Uterus (tissue), 4 donors: ENCODE data around the gene STPG2. TPM values are rescaled to one million over a fixed set of nuclear protein-coding genes. Genes with fewer than 3 reads are reported as not detected.

ENCODE experiments used
- DNase-seq, 2 donors: peaks; one replicate each; pipeline ENCODE4 v3.0.0-alpha.2; 2019 to 2020
- H3K27ac ChIP-seq, 2 donors: fragments of 200-600 bp; sonication (generic); 1 replicate in 1 of 2; 2 replicates in 1 of 2; pipeline ENCODE4 v1.5.1; 2016 to 2018
- H3K27me3 ChIP-seq, 2 donors: fragments of 200-600 bp; sonication (generic); one replicate each; pipeline ENCODE4 v1.5.1; 2018 to 2019; ENCODE audit warnings: control low read depth in 1 of 2
- H3K36me3 ChIP-seq, 2 donors: fragments of 200-600 bp; sonication (generic); one replicate each; pipeline ENCODE4 v1.5.1; 2019; ENCODE audit warnings: control low read depth in 1 of 2
- H3K4me1 ChIP-seq, 2 donors: fragments of 200-600 bp; sonication (generic); one replicate each; pipeline ENCODE4 v1.5.1; 2018 to 2019; ENCODE audit warnings: control low read depth in 1 of 2
- H3K4me3 ChIP-seq, 2 donors: fragments of 200-600 bp; sonication (generic); 1 replicate in 1 of 2; 2 replicates in 1 of 2; pipeline ENCODE4 v1.5.1; 2018 to 2019; ENCODE audit warnings: mild to moderate bottlenecking in 1 of 2
- H3K9me3 ChIP-seq, 2 donors: fragments of 200-600 bp; sonication (generic); one replicate each; pipeline ENCODE4 v1.5.1; 2019; ENCODE audit warnings: control low read depth in 1 of 2
- POLR2A ChIP-seq, 2 donors: fragments of 450-650 bp; IDR thresholded peaks; one replicate each; pipeline ENCODE4 v1.6.1; 2016; ENCODE audit warnings: antibody characterized with exemption in 2 of 2, mild to moderate bottlenecking in 1 of 2, moderate library complexity in 1 of 2
- intact Hi-C: fragments of 100-400 bp; cut with DNase I; formaldehyde crosslinking; loops from one replicate; pipeline ENCODE4 v1.15.1; 2023; ENCODE audit warnings: low total_unique reads
- total RNA-seq, 4 donors: library from RNA; depleted of rRNA in 3 of 4; stranded (reverse); fragments of >200 nt in 3 of 4; gene quantifications; one replicate each; pipeline versions ENCODE4 v1.1.0 to v1.2.4, GENCODE V29; 2014 to 2023
- TF ChIP-seq, protein P1 (sequence below), 4 experiments: fragments of 200-600 bp in 2 of 4; fragments of 450-650 bp in 2 of 4; sonication (generic) in 2 of 4; IDR thresholded peaks; one replicate each; pipeline ENCODE4 v1.5.1; 2016 to 2019; ENCODE audit warnings: antibody characterized with exemption in 4 of 4, mild to moderate bottlenecking in 2 of 4, moderate library complexity in 1 of 4
- donor health status: DM: yes; HTN: yes; CAD: no.

Gene STPG2
- total RNA-seq, 4 donors from 2014 or later, result 0.26 to 1.0 (median 0.61) TPM; not detected in 1

DNA sequence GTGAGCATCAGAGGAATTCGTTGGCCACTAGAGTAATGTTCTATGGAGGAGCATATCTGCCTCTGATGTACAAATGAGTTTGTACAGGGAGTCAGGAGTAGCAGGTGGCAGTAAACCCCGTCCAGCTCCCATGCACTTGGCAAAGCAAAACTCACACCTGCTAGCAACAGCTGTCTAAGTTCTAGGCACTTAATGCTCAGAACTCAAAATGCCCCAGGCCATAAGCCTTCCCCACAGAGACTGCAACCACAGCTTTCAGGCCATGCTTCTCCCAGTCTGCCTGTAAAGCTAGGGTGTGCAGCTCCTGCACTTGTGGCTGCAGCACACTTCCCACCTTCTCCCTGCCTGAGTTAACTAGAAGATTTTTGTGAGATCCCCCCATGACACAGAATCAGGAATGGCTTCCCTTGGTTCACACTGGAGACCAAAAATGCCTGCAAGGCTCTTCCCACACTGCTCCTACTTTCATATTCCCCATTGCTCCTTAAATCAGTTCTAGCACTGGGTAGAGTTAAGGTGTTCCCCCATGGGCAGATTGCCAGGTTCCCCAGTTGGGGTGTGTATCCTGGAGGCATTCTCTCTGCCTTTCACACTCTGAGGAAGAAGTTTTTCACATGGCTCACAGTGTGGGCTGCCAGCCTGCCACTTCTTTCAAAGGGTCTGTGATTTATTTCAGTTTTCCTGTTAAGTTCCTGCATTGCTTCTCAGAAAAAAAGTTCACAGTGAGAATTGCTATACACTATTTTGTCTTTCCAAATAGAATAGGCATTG, 189.9 kb downstream of the STPG2 start:
- TF ChIP-seq POLR2A (IDR thresholded peaks at IDR 0.05), result no peak
- TF ChIP-seq, protein P1, sequence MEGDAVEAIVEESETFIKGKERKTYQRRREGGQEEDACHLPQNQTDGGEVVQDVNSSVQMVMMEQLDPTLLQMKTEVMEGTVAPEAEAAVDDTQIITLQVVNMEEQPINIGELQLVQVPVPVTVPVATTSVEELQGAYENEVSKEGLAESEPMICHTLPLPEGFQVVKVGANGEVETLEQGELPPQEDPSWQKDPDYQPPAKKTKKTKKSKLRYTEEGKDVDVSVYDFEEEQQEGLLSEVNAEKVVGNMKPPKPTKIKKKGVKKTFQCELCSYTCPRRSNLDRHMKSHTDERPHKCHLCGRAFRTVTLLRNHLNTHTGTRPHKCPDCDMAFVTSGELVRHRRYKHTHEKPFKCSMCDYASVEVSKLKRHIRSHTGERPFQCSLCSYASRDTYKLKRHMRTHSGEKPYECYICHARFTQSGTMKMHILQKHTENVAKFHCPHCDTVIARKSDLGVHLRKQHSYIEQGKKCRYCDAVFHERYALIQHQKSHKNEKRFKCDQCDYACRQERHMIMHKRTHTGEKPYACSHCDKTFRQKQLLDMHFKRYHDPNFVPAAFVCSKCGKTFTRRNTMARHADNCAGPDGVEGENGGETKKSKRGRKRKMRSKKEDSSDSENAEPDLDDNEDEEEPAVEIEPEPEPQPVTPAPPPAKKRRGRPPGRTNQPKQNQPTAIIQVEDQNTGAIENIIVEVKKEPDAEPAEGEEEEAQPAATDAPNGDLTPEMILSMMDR (IDR thresholded peaks at IDR 0.05), result no peak
- H3K27me3 ChIP-seq, result no peaks in the 10 kb centered on the region
- H3K27ac ChIP-seq, result no peak overlapping the region
- no peak overlapping the region for H3K4me3 ChIP-seq
- H3K9me3 ChIP-seq, result no peaks in the 10 kb centered on the region
- intact Hi-C loops, result no loop called here
- H3K36me3 ChIP-seq, result no peaks in the 10 kb centered on the region
- DNase-seq, result no peak
- H3K4me1 ChIP-seq, result no peaks in the 10 kb centered on the region

DNA sequence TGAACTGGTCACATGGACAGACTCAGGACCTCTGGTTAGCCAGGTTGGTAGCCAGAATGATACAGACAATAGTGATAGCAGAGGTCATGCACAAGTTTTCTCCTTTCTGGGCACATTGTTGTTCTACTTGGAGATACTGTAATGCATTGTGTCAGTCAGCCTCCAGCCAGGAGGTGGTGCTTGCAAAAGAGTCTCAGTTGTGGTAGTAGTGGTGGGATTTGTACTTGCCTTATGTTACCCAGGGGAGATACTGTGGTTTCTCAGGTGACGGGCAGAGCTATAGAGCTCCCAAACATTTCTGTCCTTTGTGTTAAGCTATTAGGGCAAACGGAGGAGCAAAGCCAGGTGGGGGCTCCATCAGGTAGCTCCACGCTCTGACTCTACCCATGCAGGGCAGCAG, 190.5 kb downstream of the STPG2 start:
- H3K4me1 ChIP-seq, result no peaks in the 10 kb centered on the region
- no peak overlapping the region for H3K4me3 ChIP-seq
- DNase-seq, result no peak
- no peaks in the 10 kb centered on the region for H3K27me3 ChIP-seq
- no peaks in the 10 kb centered on the region for H3K36me3 ChIP-seq
- no peak overlapping the region for H3K27ac ChIP-seq
- TF ChIP-seq POLR2A (IDR thresholded peaks at IDR 0.05), result no peak
- TF ChIP-seq, protein P1 (IDR thresholded peaks at IDR 0.05), result no peak
- intact Hi-C loops, result no loop called here
- H3K9me3 ChIP-seq, result no peaks in the 10 kb centered on the region

DNA sequence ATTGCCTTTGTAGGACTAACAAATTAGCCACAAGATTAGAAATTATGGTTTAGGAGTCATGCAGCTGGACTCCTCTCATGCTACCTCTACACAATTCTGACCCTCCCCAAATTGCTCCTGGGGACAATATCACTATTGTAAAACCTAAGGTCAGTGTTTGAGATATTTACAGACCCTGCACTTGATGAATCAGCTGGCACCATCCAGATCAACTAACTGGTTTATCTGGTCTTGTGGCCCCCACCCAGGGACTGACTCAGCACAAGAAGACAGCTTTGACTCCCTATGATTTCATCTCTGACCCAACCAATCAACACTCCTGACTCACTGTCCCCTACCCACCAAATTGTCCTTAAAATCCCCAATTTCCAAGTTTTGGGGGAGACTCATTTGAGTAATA, 192.4 kb downstream of the STPG2 start:
- no peak overlapping the region for H3K27ac ChIP-seq
- no peaks in the 10 kb centered on the region for H3K4me1 ChIP-seq
- H3K36me3 ChIP-seq, result no peaks in the 10 kb centered on the region
- no peaks in the 10 kb centered on the region for H3K9me3 ChIP-seq
- intact Hi-C loops, result no loop called here
- no peak for TF ChIP-seq POLR2A (IDR thresholded peaks at IDR 0.05)
- TF ChIP-seq, protein P1 (IDR thresholded peaks at IDR 0.05), result no peak
- no peak for DNase-seq
- H3K27me3 ChIP-seq, result no peaks in the 10 kb centered on the region
- no peak overlapping the region for H3K4me3 ChIP-seq

DNA sequence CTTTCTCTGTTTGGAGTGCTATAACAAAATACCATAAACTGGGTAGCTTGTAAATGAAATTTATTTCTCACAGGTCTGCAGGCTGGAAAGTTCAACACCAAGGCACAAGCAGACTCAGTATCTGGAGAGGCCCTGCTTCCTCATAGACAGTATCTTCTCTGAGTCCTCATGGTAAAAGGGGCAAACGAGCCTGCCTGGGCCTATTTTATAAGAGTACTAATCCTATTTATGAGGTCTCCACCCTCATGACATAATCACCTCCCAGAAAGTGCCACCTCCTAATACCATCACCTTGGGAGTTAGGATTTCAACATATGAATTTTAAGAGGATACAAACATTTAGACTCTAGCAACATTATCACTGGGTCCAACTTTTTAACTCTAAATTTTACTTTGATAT, 200.3 kb downstream of the STPG2 start:
- no peak overlapping the region for H3K4me3 ChIP-seq
- intact Hi-C loops, result no loop called here
- H3K4me1 ChIP-seq, result no peaks in the 10 kb centered on the region
- peaks cover 0 to 4% of the 10 kb centered on the region in 2 donors for H3K9me3 ChIP-seq
- no peak overlapping the region for H3K27ac ChIP-seq
- no peaks in the 10 kb centered on the region for H3K27me3 ChIP-seq
- H3K36me3 ChIP-seq, result no peaks in the 10 kb centered on the region
- no peak for TF ChIP-seq POLR2A (IDR thresholded peaks at IDR 0.05)
- TF ChIP-seq, protein P1 (IDR thresholded peaks at IDR 0.05), result no peak
- no peak for DNase-seq

DNA sequence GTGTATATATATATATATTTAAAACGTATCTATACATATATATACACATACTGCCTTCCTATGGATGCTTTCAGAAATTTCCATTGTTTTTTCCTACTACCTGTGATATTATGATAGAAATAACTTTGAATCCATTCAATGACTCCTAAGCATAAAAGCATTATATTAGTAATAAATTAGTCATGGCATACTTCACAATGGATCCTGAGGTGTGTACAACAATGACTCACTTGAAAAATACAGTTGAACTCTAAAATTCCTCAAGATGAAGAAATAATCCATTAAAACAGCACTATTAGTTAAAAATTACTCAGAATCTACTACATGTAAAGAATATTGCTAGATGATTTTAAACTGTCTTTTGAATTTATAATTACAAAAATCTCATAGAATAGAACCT, 201.1 kb downstream of the STPG2 start:
- Histone ChIP-seq H3K36me3 (no peaks in the 10 kb centered on the region), H3K4me3 (no peak overlapping the region), H3K27ac (no peak overlapping the region), H3K9me3 (peaks cover 0 to 4% of the 10 kb centered on the region in 2 donors), H3K27me3 (no peaks in the 10 kb centered on the region), H3K4me1 (no peaks in the 10 kb centered on the region)
- TF ChIP-seq, protein P1 (IDR thresholded peaks at IDR 0.05), result no peak
- TF ChIP-seq POLR2A (IDR thresholded peaks at IDR 0.05), result no peak
- DNase-seq, result no peak
- intact Hi-C loops, result no loop called here
